Choroid plexus epithelial cell (primary cell): ENCODE data around the gene BOLL.
"Not testable (repeated sequence)": the region's sequence is repeated elsewhere in the genome, so short reads cannot be mapped to it uniquely, and the experiment has no call there.

ENCODE experiments used
- DNase-seq: peaks from one replicate; pipeline ENCODE4 v3.0.0-alpha.2; 2010; ENCODE audit warnings: low read depth
- H3K4me3 ChIP-seq: 2 replicates; pipeline ENCODE4 v1.5.1; 2011; ENCODE audit warnings: low read depth, mild to moderate bottlenecking, control low read depth, low read length, moderate library complexity
- TF ChIP-seq, protein P1 (sequence below): conservative IDR thresholded peaks from 2 replicates; pipeline ENCODE4 v1.5.1; 2011; ENCODE audit warnings: low read depth, mild to moderate bottlenecking, control low read depth, inconsistent platforms, low read length, moderate library complexity

The BOLL gene

DNA sequence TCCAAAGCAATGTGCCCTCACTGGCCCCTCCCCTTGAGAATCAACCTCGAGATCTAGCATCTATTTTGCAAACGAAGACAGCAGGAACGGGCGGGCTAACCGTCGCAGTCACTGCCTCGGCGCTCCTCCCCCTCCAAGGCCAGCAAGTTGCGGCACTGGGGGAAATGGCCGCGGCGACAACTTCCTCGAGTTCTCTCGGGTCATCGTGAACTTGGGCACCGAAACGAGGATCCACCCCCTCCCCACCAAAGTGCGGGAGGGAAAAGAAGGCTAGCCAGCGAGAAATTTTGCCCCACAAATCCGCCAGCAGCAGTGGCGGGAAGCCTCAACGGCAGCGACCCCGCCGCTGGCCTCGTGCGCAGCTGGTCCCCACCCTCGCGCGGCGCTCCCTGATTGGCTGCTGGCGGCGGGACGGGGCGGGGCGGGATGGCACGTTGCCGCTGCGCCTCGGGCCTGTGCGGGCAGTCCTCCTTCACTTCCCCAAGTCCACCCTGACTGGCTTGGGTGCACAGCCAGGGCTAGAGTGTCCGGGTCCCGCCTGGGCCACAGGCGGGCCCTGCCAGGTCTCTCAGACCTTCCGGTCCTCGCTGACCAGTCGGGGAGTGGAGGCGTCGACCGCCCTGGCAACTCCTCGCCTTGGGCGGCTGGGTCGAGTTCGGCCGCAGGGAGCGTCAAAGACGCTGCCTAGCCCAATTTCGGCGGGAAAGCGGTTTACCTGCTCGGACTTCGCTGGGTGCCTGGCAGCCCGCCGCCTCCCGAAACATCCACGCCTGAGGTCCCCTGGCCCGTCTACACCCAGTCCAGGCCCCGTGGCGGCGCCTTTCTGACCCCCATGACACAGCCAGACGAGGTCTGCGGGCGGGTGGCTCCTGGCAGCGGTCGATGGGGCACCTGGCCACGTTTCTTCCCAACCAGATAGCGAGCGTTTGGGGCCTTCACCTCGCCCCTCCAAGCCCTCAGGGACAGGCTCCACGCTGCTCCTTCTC is at the start of gene BOLL:
BOLL (minus strand) TSS at position 364 of the 986 bp plus-strand sequence. CDS start 3,469 bp downstream, outside the sequence.
- TF ChIP-seq, protein P1, sequence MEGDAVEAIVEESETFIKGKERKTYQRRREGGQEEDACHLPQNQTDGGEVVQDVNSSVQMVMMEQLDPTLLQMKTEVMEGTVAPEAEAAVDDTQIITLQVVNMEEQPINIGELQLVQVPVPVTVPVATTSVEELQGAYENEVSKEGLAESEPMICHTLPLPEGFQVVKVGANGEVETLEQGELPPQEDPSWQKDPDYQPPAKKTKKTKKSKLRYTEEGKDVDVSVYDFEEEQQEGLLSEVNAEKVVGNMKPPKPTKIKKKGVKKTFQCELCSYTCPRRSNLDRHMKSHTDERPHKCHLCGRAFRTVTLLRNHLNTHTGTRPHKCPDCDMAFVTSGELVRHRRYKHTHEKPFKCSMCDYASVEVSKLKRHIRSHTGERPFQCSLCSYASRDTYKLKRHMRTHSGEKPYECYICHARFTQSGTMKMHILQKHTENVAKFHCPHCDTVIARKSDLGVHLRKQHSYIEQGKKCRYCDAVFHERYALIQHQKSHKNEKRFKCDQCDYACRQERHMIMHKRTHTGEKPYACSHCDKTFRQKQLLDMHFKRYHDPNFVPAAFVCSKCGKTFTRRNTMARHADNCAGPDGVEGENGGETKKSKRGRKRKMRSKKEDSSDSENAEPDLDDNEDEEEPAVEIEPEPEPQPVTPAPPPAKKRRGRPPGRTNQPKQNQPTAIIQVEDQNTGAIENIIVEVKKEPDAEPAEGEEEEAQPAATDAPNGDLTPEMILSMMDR, result no peak
- no peak within 1 kb of the TSS for H3K4me3 ChIP-seq
- DNase-seq, result no peak

- not testable (repeated sequence) for DNase-seq, H3K4me3 ChIP-seq
Measured at GRCh38 chr2:197834771-197835170, 49.7 kb upstream of the BOLL start.

DNA sequence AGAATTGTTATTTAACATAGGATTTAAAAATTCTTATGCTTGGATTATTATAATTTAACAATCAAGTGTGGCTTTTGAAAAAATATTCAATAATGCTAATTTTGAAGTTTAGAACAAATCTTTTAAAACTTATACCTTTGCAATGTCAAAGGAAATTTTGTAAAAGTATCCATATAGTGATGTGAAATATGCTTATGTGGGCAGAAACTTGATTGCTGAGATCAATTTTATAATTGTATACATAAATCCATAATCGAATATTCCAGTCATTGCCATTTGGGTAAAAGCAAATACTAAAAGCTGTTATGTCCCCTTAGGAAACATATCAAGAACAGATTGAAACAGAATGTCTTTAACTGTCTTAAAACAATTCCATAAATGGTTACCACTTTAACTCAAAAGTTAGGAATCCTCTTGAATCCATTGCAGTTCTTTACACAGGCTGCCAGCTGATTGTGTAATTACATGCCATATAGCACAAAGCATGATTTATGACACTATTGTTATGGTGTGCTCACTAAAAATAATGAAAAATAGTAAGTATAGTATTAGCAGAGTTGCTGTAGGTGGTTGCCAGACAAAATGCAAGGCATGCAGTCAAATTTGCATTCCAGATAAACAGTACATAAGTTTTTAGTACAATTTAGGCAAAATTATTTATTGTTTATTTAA is 43.5 kb upstream of the BOLL start:
- TF ChIP-seq, protein P1, result no peak
- no peak for DNase-seq
- H3K4me3 ChIP-seq, result no peak overlapping the region

DNA sequence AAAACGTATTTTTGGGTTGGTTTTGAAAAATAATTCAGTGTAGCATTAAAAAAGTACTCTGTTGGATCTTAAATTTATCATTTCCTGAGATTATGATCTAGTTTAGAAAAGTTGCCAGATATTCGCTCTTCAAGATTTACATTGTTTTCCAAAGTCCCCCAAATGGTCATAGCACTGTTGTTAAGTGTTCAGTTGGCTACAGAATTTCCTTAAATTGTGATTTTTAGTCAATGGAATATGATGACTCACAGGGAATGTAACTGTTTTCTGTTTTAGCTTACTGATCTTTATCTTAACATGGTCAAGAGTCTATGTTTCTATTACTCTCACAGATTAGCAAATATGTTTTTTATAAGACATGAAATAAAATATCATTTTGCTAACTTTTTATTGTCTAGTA is 42.5 kb upstream of the BOLL start:
- TF ChIP-seq, protein P1, result no peak
- no peak for DNase-seq
- no peak overlapping the region for H3K4me3 ChIP-seq

GRCh38 chr2:197822333-197822732 is 37.2 kb upstream of the BOLL start:
- TF ChIP-seq, protein P1, result no peak

DNA sequence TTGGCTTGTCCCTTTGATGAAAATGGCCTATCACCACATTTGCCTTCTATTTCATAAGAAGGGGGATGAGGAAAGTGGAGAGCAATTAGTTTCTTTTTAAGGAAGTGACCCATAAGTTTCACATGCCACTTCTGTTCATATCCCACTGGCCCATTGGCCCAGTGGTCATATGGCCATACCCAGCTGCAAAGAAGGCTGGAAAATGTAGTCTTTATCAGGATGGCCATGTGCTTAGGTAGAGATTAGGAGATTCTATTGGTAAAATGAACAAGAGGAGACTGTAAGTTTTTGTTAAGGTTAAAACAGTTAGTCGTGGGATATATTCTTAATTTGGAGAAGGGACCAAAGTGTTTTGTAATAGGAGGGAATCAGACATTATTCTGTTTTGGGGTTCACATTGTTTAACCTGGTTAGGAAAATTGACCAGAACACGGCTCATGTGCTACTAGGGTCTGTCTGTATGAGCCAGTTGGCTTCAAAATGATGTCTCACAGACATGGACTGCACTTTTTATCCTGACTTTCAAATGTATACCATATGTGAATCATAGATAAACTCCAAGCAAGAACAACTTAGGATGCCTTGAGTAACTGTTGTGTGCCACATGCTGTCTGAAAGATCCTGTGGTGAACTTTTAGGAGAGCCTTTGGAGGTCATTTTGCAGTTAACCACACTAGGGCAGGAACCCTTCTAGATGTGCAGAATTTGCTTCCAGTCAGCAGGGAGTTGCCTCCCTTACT is 36.6 kb upstream of the BOLL start:
- no peak for DNase-seq
- TF ChIP-seq, protein P1, result no peak
- no peak overlapping the region for H3K4me3 ChIP-seq

More at GRCh38 chr2:197822333-197822732, 37.2 kb upstream of the BOLL start:
- H3K4me3 ChIP-seq, result no peak overlapping the region
- no peak for DNase-seq

GRCh38 chr2:197814526-197814925 is 29.4 kb upstream of the BOLL start:
- no peak overlapping the region for H3K4me3 ChIP-seq
- DNase-seq, result no peak
- TF ChIP-seq, protein P1, result no peak
